HG02870 (cell line): ENCODE data around the gene ZNF638.
"Not testable (repeated sequence)": the region's sequence is repeated elsewhere in the genome, so short reads cannot be mapped to it uniquely, and the experiment has no call there.

Experiments used
- ATAC-seq: cut with Tn5 transposase; IDR thresholded peaks from one replicate; pipeline ENCODE4 v1.9.1; 2021; ENCODE audit warnings: mild to moderate bottlenecking, moderate library complexity; ENCODE audit not compliant: unreplicated experiment

The ZNF638 gene

GRCh38 chr2:71395471-71395870, 63.9 kb downstream of the ZNF638 start:
- ATAC-seq, result no peak

GRCh38 chr2:71402427-71402826, 70.8 kb downstream of the ZNF638 start:
- no peak for ATAC-seq

GRCh38 chr2:71409611-71410010, 78.0 kb downstream of the ZNF638 start:
- ATAC-seq, result no peak

GRCh38 chr2:71410696-71411095, 79.1 kb downstream of the ZNF638 start:
- ATAC-seq, result no peak

- ATAC-seq, result not testable (repeated sequence)
These were observed 85.3 kb downstream of the ZNF638 start for GRCh38 chr2:71416866-71417265.

- ATAC-seq, result no peak
These were observed 86.0 kb downstream of the ZNF638 start for GRCh38 chr2:71417300-71418202.

GRCh38 chr2:71419145-71419544, 87.6 kb downstream of the ZNF638 start:
- ATAC-seq, result no peak

GRCh38 chr2:71419976-71420375, 88.4 kb downstream of the ZNF638 start:
- no peak for ATAC-seq

GRCh38 chr2:71422786-71423185, 91.2 kb downstream of the ZNF638 start:
- ATAC-seq, result no peak

- ATAC-seq, result no peak
These were observed 92.3 kb downstream of the ZNF638 start for GRCh38 chr2:71423817-71424420.

- no peak for ATAC-seq
These were observed 95.1 kb downstream of the ZNF638 start for GRCh38 chr2:71426721-71427120.

GRCh38 chr2:71428472-71429383, 97.1 kb downstream of the ZNF638 start:
- ATAC-seq, result no peak

GRCh38 chr2:71445142-71445541, 113.6 kb downstream of the ZNF638 start:
- not testable (repeated sequence) for ATAC-seq

- no peak for ATAC-seq
These were observed 114.9 kb downstream of the ZNF638 start for GRCh38 chr2:71446505-71446904.

GRCh38 chr2:71449343-71449742, 117.8 kb downstream of the ZNF638 start:
- no peak for ATAC-seq

- no peak for ATAC-seq
These were observed 120.1 kb downstream of the ZNF638 start for GRCh38 chr2:71451705-71452104.

- no peak for ATAC-seq
These were observed 121.0 kb downstream of the ZNF638 start for GRCh38 chr2:71452565-71452964.

GRCh38 chr2:71453404-71454220, 122.0 kb downstream of the ZNF638 start, which contains the start of gene DYSF:
Gene DYSF, plus strand, starts transcription at chr2:71453561.
- no peak for ATAC-seq

- no peak for ATAC-seq
These were observed 122.8 kb downstream of the ZNF638 start for GRCh38 chr2:71454221-71455010.
